Activated CD4-positive, alpha-beta T cell treated with anti-CD3 and anti-CD28 coated beads for 1 hour (primary cell): Measurements from ENCODE around the gene GALNT10.

ENCODE experiments used
- DNase-seq: peaks from one replicate; pipeline ENCODE4 v3.0.0-alpha.2; 2020

The GALNT10 gene

DNA sequence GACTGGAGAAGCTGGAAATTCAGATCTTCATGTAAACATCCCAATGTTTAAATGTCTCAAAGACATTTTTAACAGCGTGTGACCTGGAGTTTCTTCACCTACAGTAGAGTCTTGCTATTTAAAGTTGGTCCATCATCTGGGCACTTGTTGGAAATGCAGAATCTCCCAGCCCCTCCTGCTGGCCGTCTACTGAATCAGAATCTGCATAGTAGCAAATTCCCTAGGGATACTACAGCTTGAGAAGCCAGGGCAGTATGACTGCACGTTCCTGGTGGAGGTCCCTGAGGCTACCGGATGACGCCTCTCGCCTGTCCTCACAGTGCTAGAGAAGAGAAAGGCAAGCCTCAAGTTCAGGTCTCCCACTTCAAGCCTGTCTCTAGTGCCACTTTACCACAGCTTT lies 271.0 kb downstream of the GALNT10 start:
- DNase-seq, result no peak

DNA sequence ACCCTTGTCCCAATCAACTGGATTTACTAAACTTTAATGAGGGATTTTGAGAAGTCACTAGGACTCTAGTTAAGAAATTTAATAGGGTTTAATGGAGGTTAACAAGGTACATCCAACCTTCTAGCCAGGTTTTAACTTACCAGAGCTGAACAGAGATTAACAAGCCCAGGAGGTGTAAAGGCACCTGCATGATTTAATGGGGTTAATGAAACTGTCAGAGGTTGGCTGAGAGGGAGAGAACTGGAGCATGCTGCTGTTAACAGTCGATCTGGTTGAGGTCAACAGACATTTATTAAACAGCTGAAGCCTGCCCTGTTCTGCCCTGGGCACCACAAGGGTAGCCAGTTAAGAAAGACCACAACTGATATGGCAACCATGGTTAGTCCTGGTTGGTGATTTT lies 273.9 kb downstream of the GALNT10 start:
- DNase-seq, result no peak

DNA sequence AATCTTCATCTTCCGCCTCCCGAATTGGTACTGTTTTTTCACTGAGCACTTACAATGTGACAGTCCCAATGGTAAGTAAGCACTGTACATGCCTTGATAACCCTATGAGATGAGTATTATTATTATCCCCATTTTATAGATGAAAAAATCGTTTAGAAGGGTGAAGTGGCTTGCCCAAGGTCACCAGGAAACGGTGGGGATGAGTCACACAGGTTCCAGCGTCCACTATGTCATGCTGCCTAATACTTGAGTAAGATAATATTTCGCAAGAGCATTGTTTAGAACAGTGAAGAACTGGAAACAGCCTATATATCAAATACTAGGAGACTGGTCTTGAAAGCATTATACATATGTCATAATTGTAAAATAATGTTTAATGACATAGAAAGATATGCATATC lies 274.6 kb downstream of the GALNT10 start:
- no peak for DNase-seq

DNA sequence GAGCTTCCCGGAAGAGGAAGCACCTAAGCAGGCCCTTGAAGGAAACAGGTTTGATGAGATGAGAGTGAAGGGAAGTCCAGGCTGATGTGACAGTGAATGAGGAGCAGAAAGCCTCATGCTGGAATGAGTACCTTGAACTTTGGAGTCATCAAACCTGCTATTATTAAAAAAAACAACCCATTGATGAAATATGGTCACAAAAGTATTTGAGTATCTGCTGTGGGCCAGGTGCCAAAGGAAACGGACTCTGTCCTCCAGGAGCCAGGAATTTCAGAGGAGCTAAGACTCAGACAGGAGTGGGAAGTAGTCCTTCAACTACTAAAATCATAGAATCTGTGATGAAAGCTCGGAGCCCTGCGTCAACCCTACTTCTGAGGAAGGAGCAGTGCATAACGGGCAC lies 275.6 kb downstream of the GALNT10 start:
- no peak for DNase-seq

DNA sequence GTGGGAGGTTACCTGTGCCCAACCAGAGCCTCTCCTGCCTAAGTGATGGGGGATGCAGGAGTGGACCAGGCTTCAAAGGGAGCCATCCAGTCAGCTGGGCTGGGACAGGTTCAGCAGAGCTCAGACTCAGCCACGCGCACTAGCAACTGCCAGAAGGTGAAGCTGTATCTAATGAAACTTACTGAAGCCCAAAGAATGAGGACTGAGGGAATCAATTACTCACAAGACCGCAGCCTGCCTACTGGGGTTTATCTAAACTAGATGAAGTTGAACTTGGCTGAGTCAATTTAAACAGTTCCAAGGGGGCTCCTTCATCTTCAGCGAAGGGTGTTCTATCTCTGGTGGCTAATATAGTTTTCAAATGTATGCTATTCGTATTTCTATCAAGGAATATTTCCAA lies 276.1 kb downstream of the GALNT10 start:
- DNase-seq, result no peak

DNA sequence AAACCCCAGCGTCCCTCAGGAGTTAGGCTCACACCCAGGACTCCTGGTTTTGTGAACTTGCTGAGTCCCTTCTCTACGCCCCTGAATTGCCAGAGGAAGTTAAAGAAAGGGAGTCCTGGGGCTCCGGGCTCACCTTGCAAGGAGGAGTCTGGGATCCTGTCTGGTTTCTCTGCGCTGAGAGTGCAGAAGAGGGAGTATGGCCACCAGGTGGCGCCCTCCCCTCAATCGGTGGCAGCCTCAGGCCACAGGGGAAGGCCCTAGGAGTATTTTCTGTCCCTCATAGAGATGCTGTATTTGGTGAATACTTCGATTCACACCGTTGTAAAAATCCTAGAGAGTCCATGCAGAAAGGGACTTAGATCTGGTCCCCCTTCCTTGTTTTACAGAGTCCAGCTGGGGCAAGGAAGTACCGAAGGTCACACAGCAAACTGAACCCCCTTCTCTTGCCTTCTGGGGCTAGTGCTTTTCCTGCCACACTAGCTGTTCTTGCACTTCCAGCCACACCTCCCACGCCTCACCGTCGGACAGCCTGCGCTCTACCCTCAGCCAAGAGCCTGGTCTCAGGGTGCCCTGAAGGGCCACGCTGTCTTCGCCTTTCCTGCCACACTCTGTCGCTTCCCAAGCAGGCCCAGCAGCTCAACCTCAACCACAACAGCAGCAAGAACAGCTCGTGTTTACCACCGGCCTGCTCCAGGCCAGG lies 277.3 kb downstream of the GALNT10 start:
- DNase-seq, result peak; percentile 55

DNA sequence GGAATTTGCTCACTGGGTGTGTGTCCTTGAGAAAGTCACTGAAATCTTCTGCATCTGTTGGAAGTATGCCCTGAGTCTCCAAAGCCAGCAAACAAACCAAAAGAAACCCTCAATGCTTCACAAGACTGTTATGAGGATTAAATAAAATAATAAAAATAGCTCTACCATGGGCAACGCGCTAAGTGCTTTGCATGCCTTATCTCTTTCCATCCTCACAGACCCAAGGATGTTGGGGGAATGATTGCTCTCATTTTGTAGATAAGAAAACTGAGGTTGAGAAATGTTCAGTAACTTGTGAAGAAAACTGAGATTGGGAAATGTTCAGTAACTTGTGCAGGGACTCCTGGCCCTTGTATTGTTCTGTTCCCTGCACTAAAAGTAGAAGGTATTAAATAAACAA lies 279.6 kb downstream of the GALNT10 start:
- DNase-seq, result no peak
